Suprapubic skin (tissue), 4 donors: Measurements from ENCODE around the gene DCX. TPM values are rescaled to one million over a fixed set of nuclear protein-coding genes. Genes with fewer than 3 reads are reported as not detected.

Experiments
- DNase-seq, 2 donors: peaks; one replicate each; pipeline ENCODE4 v3.0.0-alpha.2; 2019; ENCODE audit warnings: low spot score in 2 of 2
- H3K27ac ChIP-seq: fragments of 200-600 bp; sonication (generic); one replicate; pipeline ENCODE4 v1.5.1; 2019
- H3K27me3 ChIP-seq: fragments of 200-600 bp; sonication (generic); one replicate; pipeline ENCODE4 v1.5.1; 2019
- H3K36me3 ChIP-seq: fragments of 200-600 bp; sonication (generic); one replicate; pipeline ENCODE4 v1.5.1; 2019
- H3K4me1 ChIP-seq: fragments of 200-600 bp; sonication (generic); one replicate; pipeline ENCODE4 v1.5.1; 2019
- H3K4me3 ChIP-seq: fragments of 200-600 bp; sonication (generic); one replicate; pipeline ENCODE4 v1.5.1; 2019; ENCODE audit warnings: mild to moderate bottlenecking
- H3K9me3 ChIP-seq: fragments of 200-600 bp; sonication (generic); one replicate; pipeline ENCODE4 v1.5.1; 2019
- CTCF ChIP-seq, 2 donors: fragments of 200-600 bp in 1 of 2; fragments of 450-650 bp in 1 of 2; sonication (generic) in 1 of 2; IDR thresholded peaks; one replicate each; pipeline ENCODE4 v1.5.1; 2016 to 2019; ENCODE audit warnings: antibody characterized with exemption in 2 of 2, mild to moderate bottlenecking in 1 of 2, moderate library complexity in 1 of 2
- EP300 ChIP-seq: sonication (generic); formaldehyde crosslinking; IDR thresholded peaks from one replicate; pipeline ENCODE4 v1.6.1; 2017; ENCODE audit warnings: antibody characterized with exemption
- POLR2A ChIP-seq, 2 donors: fragments of 450-650 bp; IDR thresholded peaks; one replicate each; pipeline ENCODE4 v1.6.1; 2017; ENCODE audit warnings: antibody characterized with exemption in 2 of 2, mild to moderate bottlenecking in 2 of 2, moderate library complexity in 2 of 2
- POLR2AphosphoS5 ChIP-seq, 3 donors: sonication (generic); formaldehyde crosslinking; IDR thresholded peaks; one replicate each; pipeline ENCODE4 v1.6.1; 2017; ENCODE audit warnings: antibody characterized with exemption in 3 of 3
- WGBS: methylation state at CpG from one replicate; pipeline ENCODE4 v1.1.5; 2018; 5-methylcytosine and 5-hydroxymethylcytosine counted together
- total RNA-seq, 4 donors: library from RNA; depleted of rRNA; stranded (reverse); fragments of >200 nt; gene quantifications; one replicate each; pipeline ENCODE4 v1.1.0, GENCODE V29; 2016

The DCX gene
- total RNA-seq, 4 donors from 2014 or later, result 0.42 TPM; not detected in 3

DNA sequence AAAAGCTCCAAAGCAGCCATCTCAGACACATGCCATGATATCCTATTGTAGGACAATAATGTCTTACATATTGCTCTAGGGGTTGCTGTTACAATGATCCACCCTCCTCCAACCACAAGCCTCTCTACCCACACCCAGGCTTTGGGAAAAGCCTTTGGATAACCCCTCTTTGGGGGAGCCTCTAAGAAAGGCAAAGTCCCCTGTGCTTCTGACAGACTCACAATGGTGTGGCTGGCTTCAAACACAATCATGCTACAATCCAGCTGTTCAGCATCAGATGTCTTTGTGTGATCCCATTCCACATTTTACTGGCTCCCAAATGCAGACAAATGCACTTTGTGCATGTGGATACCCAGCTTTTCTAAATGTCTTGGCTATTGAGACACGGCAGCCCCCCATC lies 75.9 kb downstream of the DCX start:
- Histone ChIP-seq H3K36me3 (no peaks in the 10 kb centered on the region), H3K27me3 (no peaks in the 10 kb centered on the region), H3K27ac (no peak overlapping the region), H3K4me1 (no peaks in the 10 kb centered on the region), H3K4me3 (no peak overlapping the region), H3K9me3 (no peaks in the 10 kb centered on the region)
- DNase-seq, result no peak
- 61% methylated on average over 1 of the region's 1 CpG for WGBS
- no peak for TF ChIP-seq CTCF (IDR thresholded peaks at IDR 0.05)
- no peak for TF ChIP-seq POLR2A (IDR thresholded peaks at IDR 0.05)
- no peak for TF ChIP-seq EP300
- TF ChIP-seq POLR2AphosphoS5 (IDR thresholded peaks at IDR 0.05), result no peak

DNA sequence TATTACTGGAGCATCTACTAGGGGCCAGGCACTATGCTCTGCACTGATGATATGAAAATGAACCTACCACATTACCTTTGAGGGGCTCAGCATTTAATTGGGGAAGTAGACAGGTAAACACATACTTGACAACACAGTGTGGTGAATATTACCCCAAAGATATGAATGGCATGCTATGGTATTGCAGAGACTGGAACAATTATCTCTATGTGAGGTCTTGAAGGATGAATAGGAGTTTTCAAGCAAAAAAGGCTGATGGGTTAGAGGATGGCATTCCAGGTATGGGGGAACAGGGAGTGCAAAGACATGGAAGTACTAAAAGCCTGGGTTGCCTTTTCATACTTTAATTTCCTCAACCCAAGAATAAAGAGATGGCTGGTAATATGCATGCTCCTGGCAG lies 82.6 kb downstream of the DCX start:
- no peaks in the 10 kb centered on the region for H3K36me3 ChIP-seq
- no peak overlapping the region for H3K27ac ChIP-seq
- no peak for DNase-seq
- H3K4me3 ChIP-seq, result no peak overlapping the region
- H3K9me3 ChIP-seq, result no peaks in the 10 kb centered on the region
- no peaks in the 10 kb centered on the region for H3K27me3 ChIP-seq
- TF ChIP-seq CTCF (IDR thresholded peaks at IDR 0.05) (no peak), POLR2AphosphoS5 (IDR thresholded peaks at IDR 0.05) (no peak)
- no peaks in the 10 kb centered on the region for H3K4me1 ChIP-seq

DNA sequence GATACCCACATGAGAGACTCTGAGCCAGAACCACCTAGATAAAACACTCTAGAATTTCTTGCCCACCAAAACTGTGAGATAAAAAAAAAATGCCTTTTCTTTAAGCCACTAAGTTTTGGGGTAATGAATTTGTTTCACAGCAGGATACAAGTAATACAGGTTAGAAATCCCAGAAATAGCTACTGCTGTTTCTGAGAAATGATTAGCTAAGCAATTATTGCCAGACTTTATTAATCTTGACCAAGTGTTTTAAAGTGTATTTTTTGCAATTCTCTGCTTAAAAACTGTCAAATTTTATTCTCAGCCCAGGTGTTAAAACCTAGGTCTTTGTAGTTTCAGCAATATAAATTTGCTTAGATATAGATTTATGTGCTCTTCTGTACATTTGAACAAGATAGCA lies 83.1 kb downstream of the DCX start:
- no peaks in the 10 kb centered on the region for H3K9me3 ChIP-seq
- H3K27me3 ChIP-seq, result no peaks in the 10 kb centered on the region
- no peak overlapping the region for H3K27ac ChIP-seq
- no peak overlapping the region for H3K4me3 ChIP-seq
- H3K4me1 ChIP-seq, result no peaks in the 10 kb centered on the region
- no peaks in the 10 kb centered on the region for H3K36me3 ChIP-seq
- DNase-seq, result no peak
- TF ChIP-seq EP300, result no peak
- no peak for TF ChIP-seq POLR2AphosphoS5 (IDR thresholded peaks at IDR 0.05)
- no peak for TF ChIP-seq POLR2A (IDR thresholded peaks at IDR 0.05)
- TF ChIP-seq CTCF (IDR thresholded peaks at IDR 0.05), result no peak

- 68% methylated on average over 1 of the region's 1 CpG for WGBS
- Histone ChIP-seq H3K36me3 (no peaks in the 10 kb centered on the region), H3K27ac (no peak overlapping the region), H3K9me3 (no peaks in the 10 kb centered on the region), H3K4me1 (no peaks in the 10 kb centered on the region), H3K27me3 (no peaks in the 10 kb centered on the region), H3K4me3 (no peak overlapping the region)
- DNase-seq, result no peak
- TF ChIP-seq POLR2A (IDR thresholded peaks at IDR 0.05) (no peak), CTCF (IDR thresholded peaks at IDR 0.05) (no peak), POLR2AphosphoS5 (IDR thresholded peaks at IDR 0.05) (no peak), EP300 (no peak)
Observed at GRCh38 chrX:111322231-111322855, 89.6 kb downstream of the DCX start.

DNA sequence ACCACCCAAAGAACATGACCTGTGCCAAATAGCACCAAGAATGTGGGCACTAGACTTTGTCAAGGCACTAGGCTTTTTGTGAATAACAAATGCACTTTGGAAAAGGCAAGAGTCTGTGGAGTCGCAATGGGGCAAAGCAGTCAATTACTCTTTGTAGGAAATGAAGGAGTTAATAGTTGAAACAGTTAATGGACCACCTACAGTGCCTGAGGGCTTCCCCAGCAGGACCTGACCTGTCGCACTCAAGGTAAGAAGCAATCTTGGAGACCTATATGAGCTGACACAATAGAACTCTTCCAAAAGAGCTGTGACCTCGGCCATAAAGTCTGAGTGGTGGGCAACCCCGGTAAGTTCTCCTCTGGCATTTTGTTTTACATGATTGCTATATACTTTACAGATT lies 92.5 kb downstream of the DCX start:
- no peak for DNase-seq
- no peaks in the 10 kb centered on the region for H3K4me1 ChIP-seq
- TF ChIP-seq POLR2AphosphoS5 (IDR thresholded peaks at IDR 0.05) (no peak), EP300 (no peak), POLR2A (IDR thresholded peaks at IDR 0.05) (no peak), CTCF (IDR thresholded peaks at IDR 0.05) (no peak)
- no peak overlapping the region for H3K27ac ChIP-seq
- no peaks in the 10 kb centered on the region for H3K9me3 ChIP-seq
- H3K27me3 ChIP-seq, result no peaks in the 10 kb centered on the region
- 59% methylated on average over 4 of the region's 4 CpGs for WGBS
- no peaks in the 10 kb centered on the region for H3K36me3 ChIP-seq
- H3K4me3 ChIP-seq, result no peak overlapping the region
